HEK293 (cell line): Measurements from ENCODE around the gene EXD3.
A peak's percentile ranks its signal among the peaks of the same experiment; 100 is the strongest.

Source experiments
- CTCF ChIA-PET: fragments of 350-600 bp; formaldehyde crosslinking; extraction: SDS; loops from one replicate; lab custom pipeline; 2021; ENCODE audit warnings: antibody characterized with exemption; lab: Yijun Ruan, JAX
- POLR2A ChIA-PET: fragments of 300-600 bp; formaldehyde crosslinking; extraction: SDS; loops from one replicate; lab custom pipeline; 2020; ENCODE audit warnings: antibody characterized with exemption, inconsistent platforms; lab: Yijun Ruan, JAX
- H3K27ac ChIP-seq: fragments of 200-500 bp; sonication (Bioruptor generic); 2 replicates; pipeline ENCODE4 v1.5.1; 2014; ENCODE audit warnings: low read depth, low read length, control low read depth, inconsistent platforms; ENCODE audit errors: extremely low read depth
- H3K36me3 ChIP-seq, 2 experiments: fragments of 200-500 bp in 1 of 2; sonication (Bioruptor generic) in 1 of 2; 1 replicate in 1 of 2; 2 replicates in 1 of 2; pipeline ENCODE4 v1.5.1; 2014 to 2017; ENCODE audit warnings: inconsistent platforms in 2 of 2, low read length in 2 of 2; ENCODE audit not compliant: control insufficient read depth in 2 of 2, insufficient read depth in 1 of 2
- H3K4me1 ChIP-seq: fragments of 200-500 bp; sonication (Bioruptor generic); 2 replicates; pipeline ENCODE4 v1.5.1; 2014; ENCODE audit warnings: mild to moderate bottlenecking, low read length, inconsistent platforms; ENCODE audit not compliant: control insufficient read depth, insufficient read depth
- H3K4me3 ChIP-seq: 2 replicates; pipeline ENCODE4 v1.5.1; 2011; ENCODE audit warnings: low read depth, mild to moderate bottlenecking, control low read depth, low read length, moderate library complexity
- H3K9me3 ChIP-seq: fragments of 200-500 bp; sonication (Bioruptor generic); 2 replicates; pipeline ENCODE4 v1.5.1; 2014; ENCODE audit warnings: low read depth, low read length, inconsistent platforms; ENCODE audit not compliant: control insufficient read depth, insufficient read depth
- EGR2 ChIP-seq: fragments of 450-650 bp; formaldehyde crosslinking; IDR thresholded peaks from 2 replicates; pipeline ENCODE4 v1.5.1; 2016; ENCODE audit warnings: low read depth, missing biosample characterization, missing genetic modification characterization
- FEZF1 ChIP-seq: fragments of 450-650 bp; formaldehyde crosslinking; IDR thresholded peaks from 2 replicates; pipeline ENCODE4 v1.5.1; 2016; ENCODE audit warnings: missing biosample characterization, missing genetic modification characterization
- GLI4 ChIP-seq: fragments of 450-650 bp; formaldehyde crosslinking; IDR thresholded peaks from 2 replicates; pipeline ENCODE4 v1.5.1; 2016; ENCODE audit warnings: missing biosample characterization, missing genetic modification characterization
- GLIS1 ChIP-seq: fragments of 450-650 bp; formaldehyde crosslinking; IDR thresholded peaks from 2 replicates; pipeline ENCODE4 v1.5.1; 2016; ENCODE audit warnings: missing biosample characterization, missing genetic modification characterization
- GLIS2 ChIP-seq: fragments of 450-650 bp; formaldehyde crosslinking; IDR thresholded peaks from 2 replicates; pipeline ENCODE4 v1.5.1; 2016; ENCODE audit warnings: missing biosample characterization, missing genetic modification characterization
- HOXC10 ChIP-seq: sonication (generic); formaldehyde crosslinking; IDR thresholded peaks from 2 replicates; pipeline ENCODE4 v1.8.1; 2023; ENCODE audit warnings: mild to moderate bottlenecking, missing genetic modification reagents
- PBX3 ChIP-seq: sonication (generic); formaldehyde crosslinking; IDR thresholded peaks from 2 replicates; pipeline ENCODE4 v1.8.1; 2022; ENCODE audit warnings: mild to moderate bottlenecking, moderate library complexity, missing genetic modification reagents
- ZBTB11 ChIP-seq: fragments of 450-650 bp; formaldehyde crosslinking; conservative IDR thresholded peaks from 2 replicates; pipeline ENCODE4 v1.5.1; 2016; ENCODE audit warnings: low read depth, missing biosample characterization, missing genetic modification characterization
- ZFHX2 ChIP-seq: fragments of 450-650 bp; formaldehyde crosslinking; conservative IDR thresholded peaks from 2 replicates; pipeline ENCODE4 v1.5.1; 2016; ENCODE audit warnings: missing biosample characterization, missing genetic modification characterization
- ZIC2 ChIP-seq: fragments of 450-650 bp; formaldehyde crosslinking; IDR thresholded peaks from 2 replicates; pipeline ENCODE4 v1.5.1; 2016; ENCODE audit warnings: missing biosample characterization, missing genetic modification characterization
- ZNF10 ChIP-seq: fragments of 450-650 bp; formaldehyde crosslinking; IDR thresholded peaks from 2 replicates; pipeline ENCODE4 v1.5.1; 2017; ENCODE audit warnings: missing biosample characterization, missing genetic modification characterization
- ZNF324 ChIP-seq: fragments of 450-650 bp; formaldehyde crosslinking; IDR thresholded peaks from 2 replicates; pipeline ENCODE4 v1.5.1; 2016; ENCODE audit warnings: missing biosample characterization, missing genetic modification characterization
- ZNF398 ChIP-seq: fragments of 450-650 bp; formaldehyde crosslinking; IDR thresholded peaks from 2 replicates; pipeline ENCODE4 v1.5.1; 2017; ENCODE audit warnings: missing biosample characterization, missing genetic modification characterization
- ZNF600 ChIP-seq: fragments of 450-650 bp; formaldehyde crosslinking; IDR thresholded peaks from 2 replicates; pipeline ENCODE4 v1.5.1; 2016; ENCODE audit warnings: missing biosample characterization, missing genetic modification characterization

Gene EXD3

GRCh38 chr9:137383784-137384756, 38.9 kb downstream of the EXD3 start (continued):
- TF ChIP-seq ZNF324 (tag by site-specific recombination): no peak
- TF ChIP-seq GLI4: no peak

GRCh38 chr9:137383081-137383783, 39.7 kb downstream of the EXD3 start:
- CTCF ChIA-PET: interaction anchor here (0.6 kb wide), 1 partner anchor 18 kb away, joined by 3 read pairs; no protein-coding TSS in a partner anchor
- no peaks in the 10 kb centered on the region for H3K4me1 ChIP-seq
- POLR2A ChIA-PET: no interaction called here
- no peaks in the 10 kb centered on the region for H3K36me3 ChIP-seq
- no peak overlapping the region for H3K4me3 ChIP-seq
- H3K9me3 ChIP-seq: no peaks in the 10 kb centered on the region
- TF ChIP-seq GLIS1 (tag by site-specific recombination) (peak; percentile 80), PBX3 (CRISPR knock-in tag) (0 out of 2 replicates have a peak, but pooled peaks have one; percentile 33), GLIS2 (tag by site-specific recombination) (0 out of 2 replicates have a peak, but pooled peaks have one; percentile 19), FEZF1 (tag by site-specific recombination) (no peak), ZNF10 (tag by site-specific recombination) (no peak), ZIC2 (tag by site-specific recombination) (peak; percentile 44; the same call in 1 of the 2 replicates)
- H3K27ac ChIP-seq: no peak overlapping the region

GRCh38 chr9:137382444-137383080, 40.4 kb downstream of the EXD3 start:
- CTCF ChIA-PET: interaction anchor here (0.6 kb wide), 1 partner anchor 19 kb away, joined by 3 read pairs; no protein-coding TSS in a partner anchor
- H3K4me1 ChIP-seq: no peaks in the 10 kb centered on the region
- POLR2A ChIA-PET: interaction anchor here (1.0 kb wide), 1 partner anchor 13 kb away, joined by 3 read pairs; no protein-coding TSS in a partner anchor
- no peaks in the 10 kb centered on the region for H3K9me3 ChIP-seq
- no peak overlapping the region for H3K4me3 ChIP-seq
- no peak overlapping the region for H3K27ac ChIP-seq
- TF ChIP-seq HOXC10 (CRISPR knock-in tag): no peak
- TF ChIP-seq GLIS2 (tag by site-specific recombination): 0 out of 2 replicates have a peak, but pooled peaks have one; percentile 32
- peak; percentile 47; the same call in 1 of the 2 replicates for TF ChIP-seq ZNF600 (tag by site-specific recombination)
- TF ChIP-seq, all 188 proteins: peak for 2
- H3K36me3 ChIP-seq: no peaks in the 10 kb centered on the region

- ChIA-PET POLR2A (interaction anchor here (1.0 kb wide), 1 partner anchor 13 kb away, joined by 3 read pairs; no protein-coding TSS in a partner anchor), CTCF (no interaction called here)
- H3K9me3 ChIP-seq: no peaks in the 10 kb centered on the region
- H3K36me3 ChIP-seq: no peaks in the 10 kb centered on the region
- no peak overlapping the region for H3K4me3 ChIP-seq
- peak; percentile 37; the same call in 1 of the 2 replicates for TF ChIP-seq ZFHX2 (tag by site-specific recombination)
- peak; percentile 41; the same call in 1 of the 2 replicates for TF ChIP-seq EGR2 (tag by site-specific recombination)
- no peak for TF ChIP-seq ZBTB11 (tag by site-specific recombination)
- TF ChIP-seq ZNF398: no peak
- H3K27ac ChIP-seq: no peak overlapping the region
- H3K4me1 ChIP-seq: no peaks in the 10 kb centered on the region
Measured at GRCh38 chr9:137381501-137382443, 41.2 kb downstream of the EXD3 start.
